Measurements from ENCODE around the gene TMEM150A. TPM values are rescaled to one million over a fixed set of nuclear protein-coding genes. Genes with fewer than 3 reads are reported as not detected.
A peak's percentile ranks its signal among the peaks of the same experiment; 100 is the strongest.

Gene TMEM150A
- total and polyA plus RNA-seq, 2 donors (not counting 3 experiments of a cell fraction or from before 2014, with no cell fraction given): 17.7 to 35.7 TPM

DNA sequence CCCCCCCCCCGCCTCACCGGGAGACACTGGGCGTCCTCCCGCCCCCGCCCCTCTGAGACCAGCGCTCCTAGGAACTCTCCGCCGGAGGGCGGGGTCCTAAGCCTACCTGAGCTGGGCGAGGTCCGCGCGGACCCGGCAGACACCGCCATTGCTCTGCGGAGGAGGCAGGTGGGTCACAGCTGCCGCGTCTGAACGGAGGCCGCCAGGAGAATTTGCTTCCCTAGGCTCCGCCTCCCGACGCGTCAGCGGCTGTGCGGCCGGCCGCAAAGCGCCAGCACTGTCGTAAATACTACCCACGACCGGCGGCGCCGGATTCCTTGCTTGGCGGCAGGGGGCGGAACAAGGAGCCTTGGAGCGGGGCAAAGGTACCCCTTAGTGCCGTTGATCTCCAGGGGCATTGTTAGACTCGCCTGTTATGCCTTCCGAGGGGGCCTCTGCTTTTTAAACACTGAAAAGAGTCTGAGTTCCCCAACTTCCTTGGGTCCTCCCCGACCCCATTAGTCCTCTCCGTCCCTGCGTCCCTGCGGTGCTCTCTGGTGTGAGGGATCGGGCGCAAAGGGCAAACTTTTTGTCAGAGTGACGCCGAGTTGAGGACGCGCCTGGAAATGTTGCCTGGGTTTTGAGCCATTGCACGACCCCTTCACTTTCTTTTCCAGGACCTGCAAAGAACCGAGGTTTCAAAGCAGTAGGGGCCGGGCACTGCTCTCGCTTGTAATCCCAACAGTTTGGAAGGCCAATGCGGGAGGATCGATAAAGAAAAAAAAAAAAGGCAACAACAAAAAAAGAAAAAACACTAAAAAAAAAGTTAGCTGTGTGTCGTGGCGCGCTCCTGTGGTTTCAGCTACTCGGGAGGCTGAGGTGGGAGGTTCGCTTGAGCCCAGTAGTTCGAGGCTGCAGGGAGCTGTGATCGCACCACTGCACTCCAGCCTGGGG is 41.0 kb downstream of the TMEM150A start, which contains the start of gene GGCX:
GGCX (minus strand) TSS at position 214 of the 933 bp plus-strand sequence; CDS start at position 149, 65 bp downstream.
- BruUV-seq (replicated peaks): TSS peak; percentile 99

More for the DNA sequence above, 41.0 kb downstream of the TMEM150A start, which contains the start of gene GGCX:
- dilution Hi-C loops (cut with MboI; ENCODE audit: extremely low pct_ligation_motif_present, low sequenced_read_pairs) (no loop called here), intact Hi-C loops (cut with micrococcal nuclease) (loop anchor here (1.0 kb wide), 5 partner anchors 22 to 55 kb away; partner anchors contain the start of genes C2orf68, MAT2A, TMEM150A and USP39)
- H4K20me1 ChIP-seq (replicated peaks; ENCODE audit: control insufficient read depth, extremely low read depth, insufficient read depth, low read length): no peaks in the 10 kb centered on the region
- H3K4me3 ChIP-seq (replicated peaks in 1 of 3; ENCODE audit: insufficient read depth in 1 of 3, low read depth in 1 of 3, low read length in 3 of 3): peak within 1 kb of the TSS; percentile 69 to 82 (median 72)
- peak within 1 kb of the TSS; percentile 87 for H2AFZ ChIP-seq (ENCODE audit: low read depth, low read length)
- H3K27ac ChIP-seq (ENCODE audit: insufficient read depth, low read depth, low read length): peak within 1 kb of the TSS; percentile 44
- peak; percentile 96 for DNase-seq (ENCODE audit: low read depth, low spot score)
- H3K9me1 ChIP-seq (replicated peaks; ENCODE audit: control insufficient read depth, extremely low read depth, insufficient read depth, low read length): no peaks in the 10 kb centered on the region
- TF ChIP-seq GATA2 (IDR thresholded peaks at IDR 0.05; ENCODE audit: insufficient read depth, insufficient read length, low read depth, low read length): no peak
- TF ChIP-seq POLR2A (IDR thresholded peaks at IDR 0.05; ENCODE audit: low read depth, low read length): peak; percentile 95
- no peak for TF ChIP-seq FOS (IDR thresholded peaks at IDR 0.05; ENCODE audit: borderline replicate concordance, insufficient read depth, low read length)
- TF ChIP-seq MYC (IDR thresholded peaks at IDR 0.05; ENCODE audit: low read depth, low read length): no peak
- TF ChIP-seq EZH2 (IDR thresholded peaks at IDR 0.05; ENCODE audit: borderline replicate concordance, low read depth, low read length, severe bottlenecking): no peak
- TF ChIP-seq, protein P1, sequence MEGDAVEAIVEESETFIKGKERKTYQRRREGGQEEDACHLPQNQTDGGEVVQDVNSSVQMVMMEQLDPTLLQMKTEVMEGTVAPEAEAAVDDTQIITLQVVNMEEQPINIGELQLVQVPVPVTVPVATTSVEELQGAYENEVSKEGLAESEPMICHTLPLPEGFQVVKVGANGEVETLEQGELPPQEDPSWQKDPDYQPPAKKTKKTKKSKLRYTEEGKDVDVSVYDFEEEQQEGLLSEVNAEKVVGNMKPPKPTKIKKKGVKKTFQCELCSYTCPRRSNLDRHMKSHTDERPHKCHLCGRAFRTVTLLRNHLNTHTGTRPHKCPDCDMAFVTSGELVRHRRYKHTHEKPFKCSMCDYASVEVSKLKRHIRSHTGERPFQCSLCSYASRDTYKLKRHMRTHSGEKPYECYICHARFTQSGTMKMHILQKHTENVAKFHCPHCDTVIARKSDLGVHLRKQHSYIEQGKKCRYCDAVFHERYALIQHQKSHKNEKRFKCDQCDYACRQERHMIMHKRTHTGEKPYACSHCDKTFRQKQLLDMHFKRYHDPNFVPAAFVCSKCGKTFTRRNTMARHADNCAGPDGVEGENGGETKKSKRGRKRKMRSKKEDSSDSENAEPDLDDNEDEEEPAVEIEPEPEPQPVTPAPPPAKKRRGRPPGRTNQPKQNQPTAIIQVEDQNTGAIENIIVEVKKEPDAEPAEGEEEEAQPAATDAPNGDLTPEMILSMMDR (IDR thresholded peaks at IDR 0.05; ENCODE audit: extremely low read depth in 1 of 2, insufficient read depth in 1 of 2, low read depth in 1 of 2, low read length in 2 of 2): peak in 1 of 2 donors; percentile 5
- TF ChIP-seq, protein P2, sequence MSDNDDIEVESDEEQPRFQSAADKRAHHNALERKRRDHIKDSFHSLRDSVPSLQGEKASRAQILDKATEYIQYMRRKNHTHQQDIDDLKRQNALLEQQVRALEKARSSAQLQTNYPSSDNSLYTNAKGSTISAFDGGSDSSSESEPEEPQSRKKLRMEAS (IDR thresholded peaks at IDR 0.05; ENCODE audit: insufficient read depth, insufficient read length): no peak
- peak; percentile 93 for TF ChIP-seq POLR2AphosphoS5 (IDR thresholded peaks at IDR 0.05; ENCODE audit: insufficient read depth, low read depth, low read length)
- no peak for TF ChIP-seq JUN (IDR thresholded peaks at IDR 0.05; ENCODE audit: borderline replicate concordance, insufficient read depth, insufficient read length, low read depth)
- H3K4me1 ChIP-seq (ENCODE audit: control insufficient read depth, extremely low read depth, insufficient read depth, low read length): peaks cover 9% of the 10 kb centered on the region
- FAIRE-seq: peak; percentile 91
- peak within 1 kb of the TSS; percentile 77 for H3K9ac ChIP-seq (replicated peaks; ENCODE audit: extremely low read depth, insufficient read depth, low read length)
- peak within 1 kb of the TSS; percentile 96 for H3K4me2 ChIP-seq (ENCODE audit: insufficient read depth, low read length)
- no peaks in the 10 kb centered on the region for H3K27me3 ChIP-seq (ENCODE audit: control insufficient read depth in 2 of 2, insufficient read depth in 2 of 2, low read length in 2 of 2)
- H3K36me3 ChIP-seq (ENCODE audit: control insufficient read depth in 2 of 2, extremely low read depth in 1 of 2, insufficient read depth in 2 of 2, low read length in 2 of 2): peaks cover 6 to 12% of the 10 kb centered on the region in 2 experiments
- ChIA-PET POLR2A (interaction anchor here (0.6 to 1.4 kb wide), 7 partner anchors 10 to 50 kb away, joined by 3 to 4 read pairs (median 3); partner anchors contain the start of genes C2orf68 and MAT2A), CTCF (interaction anchor here (1.1 to 2.0 kb wide), 4 partner anchors 26 to 142 kb away, joined by 3 to 8 read pairs (median 4); no protein-coding TSS in a partner anchor)
- no peaks in the 10 kb centered on the region for H3K9me3 ChIP-seq (replicated peaks; ENCODE audit: control insufficient read depth, insufficient read depth, low read length)
- peaks cover 26% of the 10 kb centered on the region for H3K79me2 ChIP-seq (ENCODE audit: control insufficient read depth, insufficient read depth, low read length)

Measured in endothelial cell of umbilical vein (primary cell).